ENCODE results near the gene SH3GL2. TPM values are rescaled to one million over a fixed set of nuclear protein-coding genes. Genes with fewer than 3 reads are reported as not detected.

SH3GL2 gene
- total and polyA plus RNA-seq, 9 of the 15 experiments (the other 6 are each of a cell fraction or from before 2014, with no cell fraction given) = not detected

DNA sequence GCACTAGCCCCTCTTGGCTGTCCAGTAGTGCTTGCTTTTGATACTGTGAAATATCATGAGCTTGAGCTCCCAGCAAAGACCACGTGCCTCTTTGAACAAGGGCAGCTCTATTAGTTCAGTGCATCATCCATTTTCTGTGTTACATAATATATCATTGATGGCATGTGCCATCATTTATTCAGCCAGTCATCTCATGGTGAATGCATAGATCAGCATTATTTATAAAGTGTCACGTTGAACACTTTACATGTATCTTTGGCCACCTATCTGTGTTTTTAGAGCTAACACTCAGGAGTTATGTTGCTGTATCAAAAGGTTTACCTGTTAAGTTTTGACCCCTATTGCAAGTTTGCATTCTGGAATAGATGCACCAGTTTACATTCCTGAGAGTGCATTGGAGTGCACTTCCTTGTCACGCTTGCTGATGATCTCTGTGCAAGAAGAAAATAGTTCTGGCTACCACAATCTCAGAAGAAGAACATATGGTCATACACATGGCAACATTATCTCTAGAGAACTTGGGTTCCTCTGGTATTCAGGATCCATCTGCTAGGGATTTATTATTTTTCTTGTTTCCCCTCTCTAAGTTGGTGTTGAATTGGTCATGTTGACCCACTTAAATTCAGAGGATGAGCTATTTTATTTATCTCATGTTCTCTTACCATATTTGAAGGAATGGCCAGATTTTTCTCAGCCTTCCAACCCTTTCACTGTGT, 120.9 kb downstream of the SH3GL2 start:
- Histone ChIP-seq H3K9ac (ENCODE audit: insufficient read depth in 1 of 2, low read depth in 2 of 2, low read length in 2 of 2) (no peak overlapping the region), H3K27ac (ENCODE audit: extremely low read depth, low read depth, low read length) (no peak overlapping the region), H4K20me1 (replicated peaks; ENCODE audit: control insufficient read depth, insufficient read depth, low read length) (no peaks in the 10 kb centered on the region), H3K4me1 (replicated peaks in 1 of 2; ENCODE audit: control insufficient read depth in 2 of 2, insufficient read depth in 2 of 2, low read length in 2 of 2) (no peaks in the 10 kb centered on the region), H3K36me3 (ENCODE audit: control insufficient read depth, insufficient read depth, low read length) (no peaks in the 10 kb centered on the region), H3K79me2 (ENCODE audit: control insufficient read depth, insufficient read depth, low read length) (no peaks in the 10 kb centered on the region), H3K4me3 (no peak overlapping the region), H3K9me3 (replicated peaks; ENCODE audit: control insufficient read depth, insufficient read depth, low read depth, low read length) (no peaks in the 10 kb centered on the region), H3K4me2 (ENCODE audit: insufficient read depth, low read length) (no peak overlapping the region), H3K27me3 (ENCODE audit: control insufficient read depth in 2 of 2, insufficient read depth in 2 of 2, low read length in 2 of 2) (no peaks in the 10 kb centered on the region), H2AFZ (ENCODE audit: low read depth, low read length) (no peak overlapping the region), H3K9me1 (ENCODE audit: control insufficient read depth, insufficient read depth, low read length) (no peaks in the 10 kb centered on the region)
- in situ Hi-C loops (cut with MboI) = no loop called here
- FAIRE-seq (no peak), ATAC-seq (no peak), DNase-seq (ENCODE audit: extremely low read depth in 1 of 4, low spot score in 3 of 4) (no peak)
- WGBS (ENCODE audit: insufficient coverage, low coverage, missing lambda C conversion rate) = 2% methylated on average over 3 of the region's 3 CpGs
- ChIA-PET CTCF (ENCODE audit: low intra/inter-chr PET ratio) (no interaction called here), POLR2A (interaction anchor here (0.7 kb wide), 1 partner anchor 42 kb away, joined by 3 read pairs; no protein-coding TSS in a partner anchor)
- TF ChIP-seq ZNF780A (CRISPR knock-in tag; IDR thresholded peaks at IDR 0.05) = no peak
- no peak for TF ChIP-seq ZNF79 (CRISPR knock-in tag; IDR thresholded peaks at IDR 0.05; ENCODE audit: low read depth)
- TF ChIP-seq SRF (CRISPR knock-in tag; IDR thresholded peaks at IDR 0.05) = no peak
- no peak for TF ChIP-seq ZNF408 (CRISPR knock-in tag; IDR thresholded peaks at IDR 0.05; ENCODE audit: low read depth)
- no TSS peak for BruUV-seq (replicated peaks)
- intact Hi-C loops (cut with micrococcal nuclease) = no loop called here

- BruUV-seq (replicated peaks) = no TSS peak
- WGBS (ENCODE audit: insufficient coverage, low coverage, missing lambda C conversion rate) = 0% methylated on average over 2 of the region's 2 CpGs
- no peak for FAIRE-seq
- no peaks in the 10 kb centered on the region for H3K4me1 ChIP-seq (replicated peaks in 1 of 2; ENCODE audit: control insufficient read depth in 2 of 2, insufficient read depth in 2 of 2, low read length in 2 of 2)
- in situ Hi-C loops (cut with MboI) = no loop called here
- H3K27me3 ChIP-seq (ENCODE audit: control insufficient read depth in 2 of 2, insufficient read depth in 2 of 2, low read length in 2 of 2) = no peaks in the 10 kb centered on the region
- H3K9ac ChIP-seq (ENCODE audit: insufficient read depth in 1 of 2, low read depth in 2 of 2, low read length in 2 of 2) = no peak overlapping the region
- no peaks in the 10 kb centered on the region for H3K79me2 ChIP-seq (ENCODE audit: control insufficient read depth, insufficient read depth, low read length)
- no peaks in the 10 kb centered on the region for H3K36me3 ChIP-seq (ENCODE audit: control insufficient read depth, insufficient read depth, low read length)
- H2AFZ ChIP-seq (ENCODE audit: low read depth, low read length) = no peak overlapping the region
- no peak for DNase-seq (ENCODE audit: extremely low read depth in 1 of 4, low spot score in 3 of 4)
- no peaks in the 10 kb centered on the region for H3K9me3 ChIP-seq (replicated peaks; ENCODE audit: control insufficient read depth, insufficient read depth, low read depth, low read length)
- CTCF ChIA-PET (ENCODE audit: low intra/inter-chr PET ratio) = no interaction called here
- ATAC-seq = no peak
- H3K9me1 ChIP-seq (ENCODE audit: control insufficient read depth, insufficient read depth, low read length) = no peaks in the 10 kb centered on the region
- H3K27ac ChIP-seq (ENCODE audit: extremely low read depth, low read depth, low read length) = no peak overlapping the region
- no peaks in the 10 kb centered on the region for H4K20me1 ChIP-seq (replicated peaks; ENCODE audit: control insufficient read depth, insufficient read depth, low read length)
- POLR2A ChIA-PET = no interaction called here
- intact Hi-C loops (cut with micrococcal nuclease) = no loop called here
- no peak overlapping the region for H3K4me3 ChIP-seq
- no peak overlapping the region for H3K4me2 ChIP-seq (ENCODE audit: insufficient read depth, low read length)
- TF ChIP-seq CHD2 (IDR thresholded peaks at IDR 0.05; ENCODE audit: low read depth, low read length) (no peak), E2F5 (CRISPR knock-in tag; IDR thresholded peaks at IDR 0.05) (no peak), ZNF24 (IDR thresholded peaks at IDR 0.05) (no peak), FOXK1 (CRISPR knock-in tag; IDR thresholded peaks at IDR 0.05; ENCODE audit: borderline replicate concordance) (no peak), GATAD2A (IDR thresholded peaks at IDR 0.05) (no peak), MYC (IDR thresholded peaks at IDR 0.05; ENCODE audit: low read depth, low read length) (no peak), MYC (CRISPR knock-in tag; IDR thresholded peaks at IDR 0.05; ENCODE audit: borderline replicate concordance, low read depth) (no peak), NCOA6 (IDR thresholded peaks at IDR 0.05) (no peak), HLTF (IDR thresholded peaks at IDR 0.05) (no peak)
- TF ChIP-seq, protein P1, sequence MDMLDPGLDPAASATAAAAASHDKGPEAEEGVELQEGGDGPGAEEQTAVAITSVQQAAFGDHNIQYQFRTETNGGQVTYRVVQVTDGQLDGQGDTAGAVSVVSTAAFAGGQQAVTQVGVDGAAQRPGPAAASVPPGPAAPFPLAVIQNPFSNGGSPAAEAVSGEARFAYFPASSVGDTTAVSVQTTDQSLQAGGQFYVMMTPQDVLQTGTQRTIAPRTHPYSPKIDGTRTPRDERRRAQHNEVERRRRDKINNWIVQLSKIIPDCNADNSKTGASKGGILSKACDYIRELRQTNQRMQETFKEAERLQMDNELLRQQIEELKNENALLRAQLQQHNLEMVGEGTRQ (CRISPR knock-in tag; IDR thresholded peaks at IDR 0.05) = no peak
- TF ChIP-seq, protein P2, sequence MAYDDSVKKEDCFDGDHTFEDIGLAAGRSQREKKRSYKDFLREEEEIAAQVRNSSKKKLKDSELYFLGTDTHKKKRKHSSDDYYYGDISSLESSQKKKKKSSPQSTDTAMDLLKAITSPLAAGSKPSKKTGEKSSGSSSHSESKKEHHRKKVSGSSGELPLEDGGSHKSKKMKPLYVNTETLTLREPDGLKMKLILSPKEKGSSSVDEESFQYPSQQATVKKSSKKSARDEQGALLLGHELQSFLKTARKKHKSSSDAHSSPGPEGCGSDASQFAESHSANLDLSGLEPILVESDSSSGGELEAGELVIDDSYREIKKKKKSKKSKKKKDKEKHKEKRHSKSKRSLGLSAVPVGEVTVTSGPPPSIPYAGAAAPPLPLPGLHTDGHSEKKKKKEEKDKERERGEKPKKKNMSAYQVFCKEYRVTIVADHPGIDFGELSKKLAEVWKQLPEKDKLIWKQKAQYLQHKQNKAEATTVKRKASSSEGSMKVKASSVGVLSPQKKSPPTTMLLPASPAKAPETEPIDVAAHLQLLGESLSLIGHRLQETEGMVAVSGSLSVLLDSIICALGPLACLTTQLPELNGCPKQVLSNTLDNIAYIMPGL (CRISPR knock-in tag; IDR thresholded peaks at IDR 0.05) = no peak
Observed at GRCh38 chr9:17706347-17706746, 127.5 kb downstream of the SH3GL2 start.
